Mesenchymal stem cell (in vitro differentiated cells and primary cell): ENCODE data around the gene HLA-A.

ENCODE experiments used
- DNase-seq: peaks from one replicate; pipeline ENCODE4 v3.0.0-alpha.2; 2013
- H2AFZ ChIP-seq: one replicate; pipeline ENCODE4 v1.6.1; 2013; ENCODE audit warnings: low read depth, mild to moderate bottlenecking, control low read depth, inconsistent platforms, low read length, moderate library complexity
- H2AK5ac ChIP-seq: 2 replicates; pipeline ENCODE4 v1.6.1; 2013; ENCODE audit warnings: low read length, moderate library complexity, mild to moderate bottlenecking, inconsistent platforms; ENCODE audit not compliant: severe bottlenecking
- H2BK120ac ChIP-seq: one replicate; pipeline ENCODE4 v1.6.1; 2013; ENCODE audit warnings: low read depth, mild to moderate bottlenecking, inconsistent platforms, low read length, moderate library complexity
- H2BK12ac ChIP-seq, 2 experiments: one replicate each; pipeline ENCODE4 v1.6.1; 2013; ENCODE audit warnings: inconsistent platforms in 2 of 2, low read length in 2 of 2, mild to moderate bottlenecking in 2 of 2, moderate library complexity in 2 of 2, control low read depth in 1 of 2
- H2BK15ac ChIP-seq: one replicate; pipeline ENCODE4 v1.6.1; 2013; ENCODE audit warnings: mild to moderate bottlenecking, low read depth, inconsistent platforms; ENCODE audit not compliant: poor library complexity, severe bottlenecking
- H2BK5ac ChIP-seq: 2 replicates; pipeline ENCODE4 v1.6.1; 2013; ENCODE audit warnings: low read depth, mild to moderate bottlenecking, low read length, control low read depth, inconsistent platforms; ENCODE audit not compliant: poor library complexity, severe bottlenecking
- H3K14ac ChIP-seq, 2 experiments: one replicate each; pipeline ENCODE4 v1.6.1; 2013; ENCODE audit warnings: inconsistent platforms in 2 of 2, low read length in 2 of 2, control low read depth in 1 of 2, mild to moderate bottlenecking in 1 of 2, moderate library complexity in 1 of 2
- H3K18ac ChIP-seq, 2 experiments: one replicate each; pipeline ENCODE4 v1.6.1; 2013; ENCODE audit warnings: inconsistent platforms in 2 of 2, low read length in 2 of 2, control low read depth in 1 of 2, low read depth in 1 of 2, mild to moderate bottlenecking in 1 of 2
- H3K23ac ChIP-seq, 2 experiments: one replicate each; pipeline ENCODE4 v1.6.1; 2013; ENCODE audit warnings: inconsistent platforms in 2 of 2, low read length in 2 of 2, mild to moderate bottlenecking in 2 of 2, moderate library complexity in 2 of 2, control low read depth in 1 of 2
- H3K27ac ChIP-seq: 2 replicates; pipeline ENCODE4 v1.5.1; 2013; ENCODE audit warnings: mild to moderate bottlenecking, moderate library complexity, low read length, control low read depth, inconsistent platforms; ENCODE audit not compliant: poor library complexity, severe bottlenecking
- H3K27me3 ChIP-seq, 2 experiments: 2 replicates each; pipeline versions ENCODE4 v1.6.1 to v1.7.0; 2013; ENCODE audit warnings: low read length in 2 of 2, mild to moderate bottlenecking in 2 of 2, moderate library complexity in 2 of 2, control low read depth in 1 of 2, inconsistent platforms in 1 of 2; ENCODE audit not compliant: control insufficient read depth in 1 of 2, insufficient read depth in 1 of 2
- H3K36me3 ChIP-seq, 2 experiments: 2 replicates each; pipeline versions ENCODE4 v1.6.1 to v1.7.0; 2013; ENCODE audit warnings: low read length in 2 of 2, control low read depth in 1 of 2, inconsistent platforms in 1 of 2, low read depth in 1 of 2, mild to moderate bottlenecking in 1 of 2; ENCODE audit not compliant: insufficient read depth in 2 of 2, control insufficient read depth in 1 of 2
- H3K4ac ChIP-seq, 2 experiments: one replicate each; pipeline ENCODE4 v1.6.1; 2013; ENCODE audit warnings: inconsistent platforms in 2 of 2, low read length in 2 of 2, mild to moderate bottlenecking in 2 of 2, moderate library complexity in 2 of 2, control low read depth in 1 of 2, low read depth in 1 of 2
- H3K4me1 ChIP-seq: 2 replicates; pipeline ENCODE4 v1.6.1; 2013; ENCODE audit warnings: low read depth, low read length, control low read depth; ENCODE audit not compliant: control insufficient read depth, insufficient read depth
- H3K4me2 ChIP-seq: 2 replicates; pipeline ENCODE4 v1.6.1; 2013; ENCODE audit warnings: low read length, mild to moderate bottlenecking, inconsistent platforms; ENCODE audit not compliant: poor library complexity, severe bottlenecking
- H3K4me3 ChIP-seq, 2 experiments: 2 replicates each; pipeline versions ENCODE4 v1.5.1 to v1.7.0; 2013; ENCODE audit warnings: low read length in 2 of 2, mild to moderate bottlenecking in 2 of 2, control low read depth in 1 of 2, low read depth in 1 of 2; ENCODE audit not compliant: insufficient read depth in 1 of 2
- H3K79me1 ChIP-seq: replicated peaks from 2 replicates; pipeline ENCODE4 v1.6.1; 2013; ENCODE audit warnings: mild to moderate bottlenecking, control low read depth, low read length, inconsistent platforms; ENCODE audit not compliant: poor library complexity, severe bottlenecking
- H3K9ac ChIP-seq: 2 replicates; pipeline ENCODE4 v1.7.0; 2013; ENCODE audit warnings: mild to moderate bottlenecking, low read length, moderate library complexity
- H3K9me3 ChIP-seq: 2 replicates; pipeline ENCODE4 v1.7.0; 2013; ENCODE audit warnings: mild to moderate bottlenecking, low read length; ENCODE audit not compliant: control insufficient read depth
- H4K8ac ChIP-seq: one replicate; pipeline ENCODE4 v1.6.1; 2013; ENCODE audit warnings: inconsistent platforms, mild to moderate bottlenecking, low read length, moderate library complexity
- H4K91ac ChIP-seq: one replicate; pipeline ENCODE4 v1.6.1; 2013; ENCODE audit warnings: mild to moderate bottlenecking, low read length, inconsistent platforms
- WGBS: methylation state at CpG from one replicate; pipeline ENCODE4 v1.1.7; 2013; ENCODE audit warnings: mixed read lengths; 5-methylcytosine and 5-hydroxymethylcytosine counted together

Gene HLA-A

GRCh38 chr6:29946223-29947076 lies 4.1 kb downstream of the HLA-A start:
- Histone ChIP-seq H3K9me3 (no peaks in the 10 kb centered on the region), H2AK5ac (no peak overlapping the region), H3K4ac (no peak overlapping the region), H3K4me2 (no peak overlapping the region), H3K14ac (no peak overlapping the region), H3K18ac (peak overlapping the region in 1 of 2 experiments; percentile 12), H4K8ac (no peak overlapping the region), H2BK12ac (no peak overlapping the region), H3K4me3 (no peak overlapping the region), H3K9ac (no peak overlapping the region), H2AFZ (no peak overlapping the region), H4K91ac (no peak overlapping the region), H3K27ac (no peak overlapping the region), H3K4me1 (peaks cover 3% of the 10 kb centered on the region), H2BK120ac (no peak overlapping the region), H3K23ac (no peak overlapping the region), H2BK5ac (no peak overlapping the region), H3K27me3 (no peaks in the 10 kb centered on the region), H2BK15ac (no peak overlapping the region), H3K79me1 (no peaks in the 10 kb centered on the region), H3K36me3 (peaks cover 10 to 44% of the 10 kb centered on the region in 2 experiments)
- 86% methylated on average over 6 of the region's 6 CpGs for WGBS
- DNase-seq = peak; percentile 20

DNA sequence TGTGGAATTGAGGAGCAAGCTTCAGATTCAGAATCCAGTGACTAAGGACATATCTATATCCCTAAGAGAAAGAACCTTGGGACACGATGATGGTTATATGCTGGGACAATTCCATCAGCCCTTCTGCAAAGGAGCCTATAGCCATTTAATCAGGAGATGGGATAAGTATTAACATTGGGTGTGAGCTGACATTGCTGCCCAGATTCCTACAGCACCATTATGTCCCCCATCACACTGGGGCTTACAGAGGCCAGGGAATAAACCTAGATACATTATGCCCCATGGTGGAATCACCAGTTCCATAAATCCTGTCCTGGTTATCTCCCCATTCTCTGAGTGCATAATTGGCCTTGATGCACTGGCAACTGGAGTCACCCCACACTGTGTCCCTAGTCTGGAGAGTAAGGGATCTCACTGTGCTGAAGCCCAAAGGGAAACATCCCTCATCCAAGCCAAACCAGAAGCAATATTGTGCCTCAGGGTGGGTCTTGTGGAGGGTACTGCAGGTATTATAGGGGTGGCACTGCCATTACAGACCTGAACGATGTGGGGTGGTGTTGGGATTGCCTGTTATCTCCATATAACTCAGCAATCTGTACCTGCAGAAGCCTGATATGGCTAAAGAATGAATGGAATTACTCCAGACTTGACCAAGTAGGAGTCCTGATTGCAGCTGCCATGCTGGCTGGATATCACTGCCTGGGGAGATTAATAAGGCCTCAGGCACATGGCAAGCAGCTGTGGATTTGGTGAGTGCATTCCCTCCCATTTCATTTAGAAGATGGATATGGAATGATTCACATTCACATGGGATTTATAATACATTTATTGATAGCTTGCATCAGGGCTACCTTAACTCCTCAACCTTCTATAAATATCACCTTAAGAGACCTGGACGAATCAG lies 5.0 kb downstream of the HLA-A start:
- peak overlapping the region in 1 of 2 experiments; percentile 12 for H3K18ac ChIP-seq
- H3K36me3 ChIP-seq = peaks cover 10 to 44% of the 10 kb centered on the region in 2 experiments
- H3K4me3 ChIP-seq = no peak overlapping the region
- no peak overlapping the region for H3K27ac ChIP-seq
- DNase-seq = peak; percentile 22
- no peak overlapping the region for H2BK12ac ChIP-seq
- no peak overlapping the region for H3K4ac ChIP-seq
- no peak overlapping the region for H2BK120ac ChIP-seq
- 79% methylated on average over 2 of the region's 3 CpGs for WGBS
- no peak overlapping the region for H2BK15ac ChIP-seq
- no peak overlapping the region for H2AK5ac ChIP-seq
- H3K79me1 ChIP-seq = no peaks in the 10 kb centered on the region
- no peak overlapping the region for H4K91ac ChIP-seq
- no peak overlapping the region for H2BK5ac ChIP-seq
- no peak overlapping the region for H3K14ac ChIP-seq
- no peaks in the 10 kb centered on the region for H3K27me3 ChIP-seq
- no peaks in the 10 kb centered on the region for H3K9me3 ChIP-seq
- H3K9ac ChIP-seq = no peak overlapping the region
- H2AFZ ChIP-seq = no peak overlapping the region
- H4K8ac ChIP-seq = no peak overlapping the region
- peaks cover 3% of the 10 kb centered on the region for H3K4me1 ChIP-seq
- no peak overlapping the region for H3K23ac ChIP-seq
- H3K4me2 ChIP-seq = no peak overlapping the region

DNA sequence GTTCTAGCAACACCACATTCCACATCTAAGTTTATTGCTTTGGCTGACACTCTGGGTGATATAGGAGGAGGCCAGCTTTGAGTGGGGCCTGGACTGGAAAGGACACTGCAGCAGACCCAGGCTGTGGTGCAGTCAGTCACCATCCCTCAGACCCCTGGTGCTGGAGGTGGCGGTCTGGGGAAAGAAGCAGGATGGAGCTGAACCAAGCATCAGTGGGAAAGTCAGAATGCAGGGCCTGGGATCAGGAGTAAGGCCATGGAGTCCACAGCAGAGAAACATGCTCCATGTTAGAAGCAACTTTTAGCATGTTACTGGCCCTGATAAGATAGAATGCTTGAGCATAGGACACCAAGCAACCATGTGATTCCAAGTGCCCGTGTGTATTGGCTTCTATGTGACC lies 5.9 kb downstream of the HLA-A start:
- Histone ChIP-seq H2AFZ (no peak overlapping the region), H4K8ac (peak overlapping the region; percentile 19), H3K9ac (no peak overlapping the region), H3K4me3 (no peak overlapping the region), H3K4ac (no peak overlapping the region), H3K14ac (no peak overlapping the region), H2BK12ac (no peak overlapping the region), H3K4me1 (peaks cover 2% of the 10 kb centered on the region), H3K18ac (no peak overlapping the region), H3K27ac (no peak overlapping the region), H2BK120ac (no peak overlapping the region), H2AK5ac (no peak overlapping the region), H3K27me3 (no peaks in the 10 kb centered on the region), H3K36me3 (peaks cover 9 to 44% of the 10 kb centered on the region in 2 experiments), H3K9me3 (no peaks in the 10 kb centered on the region), H3K79me1 (no peaks in the 10 kb centered on the region), H3K4me2 (no peak overlapping the region), H2BK5ac (no peak overlapping the region), H2BK15ac (no peak overlapping the region), H4K91ac (no peak overlapping the region), H3K23ac (no peak overlapping the region)
- WGBS = 93% methylated on average over 2 of the region's 2 CpGs
- DNase-seq = no peak

DNA sequence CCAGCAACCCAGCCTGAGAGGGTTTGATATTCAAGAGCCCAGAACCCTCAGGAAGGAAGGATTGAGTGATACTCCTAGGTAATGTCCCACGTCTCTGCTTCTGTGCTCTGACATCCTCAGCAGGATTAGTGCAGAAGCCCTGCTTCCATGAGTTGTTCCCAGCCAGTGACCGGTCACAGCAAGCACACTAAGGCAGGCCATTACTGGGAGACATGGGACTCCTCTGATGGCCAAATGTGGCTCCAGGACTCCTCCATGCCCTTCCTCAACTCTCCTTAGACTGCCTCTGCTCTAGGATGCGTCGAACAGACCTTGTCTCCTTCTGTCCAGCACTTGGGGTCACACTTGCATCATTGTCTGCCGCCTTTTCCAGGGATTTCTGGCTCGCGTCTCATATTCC lies 7.6 kb downstream of the HLA-A start:
- Histone ChIP-seq H3K4ac (no peak overlapping the region), H3K27me3 (no peaks in the 10 kb centered on the region), H3K9ac (no peak overlapping the region), H3K36me3 (peaks cover 7 to 36% of the 10 kb centered on the region in 2 experiments), H3K4me1 (peaks cover 3% of the 10 kb centered on the region), H2BK12ac (no peak overlapping the region), H3K18ac (no peak overlapping the region), H3K4me3 (no peak overlapping the region), H2BK5ac (no peak overlapping the region), H3K4me2 (no peak overlapping the region), H2BK15ac (no peak overlapping the region), H2AK5ac (no peak overlapping the region), H4K91ac (no peak overlapping the region), H3K27ac (no peak overlapping the region), H3K23ac (no peak overlapping the region), H2BK120ac (no peak overlapping the region), H3K14ac (no peak overlapping the region), H2AFZ (no peak overlapping the region), H4K8ac (no peak overlapping the region), H3K9me3 (no peaks in the 10 kb centered on the region), H3K79me1 (no peaks in the 10 kb centered on the region)
- DNase-seq = no peak
- WGBS = 78% methylated on average over 7 of the region's 7 CpGs
